SK-N-MC (cell line): ENCODE data around the gene PARP1.

Source experiments
- EZH2 ChIP-seq: fragments of 200-600 bp; sonication (generic); IDR thresholded peaks from one replicate; pipeline ENCODE4 v1.6.1; 2017; ENCODE audit warnings: antibody characterized with exemption
- POLR2AphosphoS5 ChIP-seq: IDR thresholded peaks from 2 replicates; pipeline ENCODE4 v1.6.1; 2012; ENCODE audit warnings: mild to moderate bottlenecking, low read depth, low read length, borderline replicate concordance

DNA sequence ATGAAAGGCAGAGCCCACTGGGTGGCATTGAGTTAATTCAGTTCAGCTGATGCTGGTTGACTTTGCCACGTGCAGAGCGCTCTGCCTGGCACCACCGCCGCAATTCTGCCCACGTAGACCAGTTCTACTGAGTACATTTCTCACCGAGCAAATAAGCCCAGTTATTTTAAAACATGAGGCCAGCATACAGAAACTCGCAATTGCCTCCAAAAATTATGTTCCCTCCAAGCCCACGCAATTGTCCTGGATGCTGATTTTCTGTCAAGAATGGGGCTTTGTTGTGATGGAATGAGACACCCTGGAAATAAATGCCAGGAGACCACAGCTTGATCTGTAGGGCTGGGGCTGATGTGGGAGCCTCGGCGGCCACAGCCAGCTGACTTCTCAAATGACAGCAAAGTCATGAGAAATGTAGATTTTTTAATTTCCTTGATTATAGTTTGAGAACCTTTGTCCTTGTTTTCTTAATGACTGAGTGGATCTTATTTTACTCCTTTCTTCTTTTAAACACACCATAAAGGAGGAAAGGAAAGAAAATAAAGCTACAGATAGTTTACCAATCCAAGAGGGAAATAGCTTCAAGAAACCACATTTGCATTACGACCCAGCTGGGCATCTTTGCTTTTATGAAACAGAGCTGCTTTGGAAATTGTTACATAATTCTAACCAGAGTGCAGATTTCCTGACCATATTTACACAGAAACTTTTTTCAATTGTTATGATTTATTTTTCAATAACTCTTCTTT, 11.6 kb upstream of the PARP1 start:
- TF ChIP-seq EZH2 (no peak), POLR2AphosphoS5 (no peak)
